PC-9 (cell line): ENCODE data around the gene ANGPTL2. TPM values are rescaled to one million over a fixed set of nuclear protein-coding genes. Genes with fewer than 3 reads are reported as not detected.

Experiments used
- BruUV-seq: library from RNA; stranded (reverse); fragments of 400-500 nt; replicated peaks from 2 replicates; lab custom pipeline; 2021; lab: Mats Ljungman, UMichigan
- CTCF ChIA-PET: fragments of 300-600 bp; sonication (Branson Sonifier 250); formaldehyde crosslinking; loops from one replicate; lab custom pipeline; 2022; ENCODE audit warnings: antibody characterized with exemption; lab: Charles Lee
- POLR2A ChIA-PET: fragments of 300-600 bp; sonication (Branson Sonifier 250); formaldehyde crosslinking; loops from one replicate; lab custom pipeline; 2022; ENCODE audit warnings: antibody characterized with exemption; ENCODE audit not compliant: unreplicated experiment; lab: Charles Lee
- DNase-seq, 2 experiments: peaks; one replicate each; pipeline versions ENCODE4 v3.0.0 to v3.0.0-alpha.2; 2015 to 2022; ENCODE audit warnings: mixed read lengths in 1 of 2
- H2AFZ ChIP-seq: fragments of 200-600 bp; sonication (generic); 2 replicates; pipeline ENCODE4 v1.8.1; 2017; ENCODE audit warnings: antibody characterized with exemption
- H3F3A ChIP-seq: fragments of 200-600 bp; sonication (generic); 2 replicates; pipeline ENCODE4 v1.8.1; 2017; ENCODE audit warnings: antibody characterized with exemption, mild to moderate bottlenecking, low read depth; ENCODE audit not compliant: insufficient read depth
- H3K27ac ChIP-seq: fragments of 200-600 bp; sonication (generic); 2 replicates; pipeline ENCODE4 v1.6.1; 2016; ENCODE audit warnings: mixed run types
- H3K27me3 ChIP-seq: fragments of 200-600 bp; sonication (generic); 2 replicates; pipeline ENCODE4 v1.6.1; 2016; ENCODE audit warnings: low read depth, mixed run types; ENCODE audit not compliant: insufficient read depth
- H3K36me3 ChIP-seq: fragments of 200-600 bp; sonication (generic); 2 replicates; pipeline ENCODE4 v1.6.1; 2016; ENCODE audit warnings: low read depth, mixed run types
- H3K4me1 ChIP-seq: fragments of 200-600 bp; sonication (generic); replicated peaks from 2 replicates; pipeline ENCODE4 v1.6.1; 2016; ENCODE audit warnings: mixed run types; ENCODE audit not compliant: insufficient read depth
- H3K4me2 ChIP-seq: fragments of 200-600 bp; sonication (generic); 2 replicates; pipeline ENCODE4 v1.6.1; 2017; ENCODE audit warnings: mixed run types
- H3K4me3 ChIP-seq: fragments of 200-600 bp; sonication (generic); 2 replicates; pipeline ENCODE4 v1.6.1; 2016; ENCODE audit warnings: mixed run types
- H3K79me2 ChIP-seq: fragments of 200-600 bp; sonication (generic); 2 replicates; pipeline ENCODE4 v1.6.1; 2017; ENCODE audit warnings: low read depth, mixed run types
- H3K9me2 ChIP-seq: fragments of 200-600 bp; sonication (generic); 2 replicates; pipeline ENCODE4 v1.8.1; 2017; ENCODE audit warnings: mild to moderate bottlenecking; ENCODE audit not compliant: insufficient read depth
- H3K9me3 ChIP-seq: fragments of 200-600 bp; sonication (generic); 2 replicates; pipeline ENCODE4 v1.8.1; 2016; ENCODE audit warnings: low read depth; ENCODE audit not compliant: insufficient read depth
- H4K20me1 ChIP-seq: fragments of 200-600 bp; sonication (generic); 2 replicates; pipeline ENCODE4 v1.8.1; 2017; ENCODE audit not compliant: insufficient read depth
- CTCF ChIP-seq: fragments of 200-600 bp; sonication (generic); conservative IDR thresholded peaks from 2 replicates; pipeline ENCODE4 v1.6.1; 2017; ENCODE audit warnings: mixed run types, antibody characterized with exemption, mild to moderate bottlenecking, moderate library complexity
- EZH2 ChIP-seq: fragments of 200-600 bp; sonication (generic); IDR thresholded peaks from 2 replicates; pipeline ENCODE4 v1.8.0; 2017; ENCODE audit warnings: antibody characterized with exemption, low read depth
- intact Hi-C: fragments of 100-400 bp; cut with micrococcal nuclease; formaldehyde crosslinking; loops from one replicate; pipeline ENCODE4 v1.10.0; 2022; ENCODE audit not compliant: unreplicated experiment
- total RNA-seq: library from RNA; stranded (reverse); gene quantifications from 2 replicates; pipeline ENCODE4 v1.2.3, GENCODE V29; 2021

Gene ANGPTL2
- total RNA-seq, 1 experiment from 2014 or later, result 0.13 TPM

GRCh38 chr9:127105805-127106465 is 16.5 kb downstream of the ANGPTL2 start:
- no peak for DNase-seq
- no peak overlapping the region for H2AFZ ChIP-seq
- H3K9me3 ChIP-seq, result no peaks in the 10 kb centered on the region
- no peak overlapping the region for H3K4me2 ChIP-seq
- ChIA-PET CTCF (no interaction called here), POLR2A (no interaction called here)
- H3K27ac ChIP-seq, result no peak overlapping the region
- H3K4me1 ChIP-seq, result peaks cover 4% of the 10 kb centered on the region
- intact Hi-C loops, result no loop called here
- no peaks in the 10 kb centered on the region for H3K79me2 ChIP-seq
- H3F3A ChIP-seq, result no peaks in the 10 kb centered on the region
- no peaks in the 10 kb centered on the region for H3K9me2 ChIP-seq
- TF ChIP-seq CTCF, result no peak
- TF ChIP-seq EZH2, result no peak
- H3K27me3 ChIP-seq, result no peaks in the 10 kb centered on the region
- H4K20me1 ChIP-seq, result no peaks in the 10 kb centered on the region
- BruUV-seq, result no TSS peak
- H3K4me3 ChIP-seq, result no peak overlapping the region
- H3K36me3 ChIP-seq, result no peaks in the 10 kb centered on the region

- no TSS peak for BruUV-seq
- ChIA-PET CTCF (no interaction called here), POLR2A (interaction anchor here (0.5 to 0.6 kb wide), 2 partner anchors 271 to 661 kb away, joined by 3 to 6 read pairs; no protein-coding TSS in a partner anchor)
- no peak for DNase-seq
- intact Hi-C loops, result no loop called here
- Histone ChIP-seq H3K9me2 (no peaks in the 10 kb centered on the region), H3F3A (no peaks in the 10 kb centered on the region), H4K20me1 (no peaks in the 10 kb centered on the region), H3K4me1 (peaks cover 4% of the 10 kb centered on the region), H3K27ac (no peak overlapping the region), H3K4me3 (no peak overlapping the region), H3K36me3 (no peaks in the 10 kb centered on the region), H2AFZ (no peak overlapping the region), H3K79me2 (no peaks in the 10 kb centered on the region), H3K4me2 (no peak overlapping the region), H3K27me3 (no peaks in the 10 kb centered on the region), H3K9me3 (no peaks in the 10 kb centered on the region)
- no peak for TF ChIP-seq EZH2
- no peak for TF ChIP-seq CTCF
Measured at GRCh38 chr9:127104581-127105311, 17.7 kb downstream of the ANGPTL2 start.

DNA sequence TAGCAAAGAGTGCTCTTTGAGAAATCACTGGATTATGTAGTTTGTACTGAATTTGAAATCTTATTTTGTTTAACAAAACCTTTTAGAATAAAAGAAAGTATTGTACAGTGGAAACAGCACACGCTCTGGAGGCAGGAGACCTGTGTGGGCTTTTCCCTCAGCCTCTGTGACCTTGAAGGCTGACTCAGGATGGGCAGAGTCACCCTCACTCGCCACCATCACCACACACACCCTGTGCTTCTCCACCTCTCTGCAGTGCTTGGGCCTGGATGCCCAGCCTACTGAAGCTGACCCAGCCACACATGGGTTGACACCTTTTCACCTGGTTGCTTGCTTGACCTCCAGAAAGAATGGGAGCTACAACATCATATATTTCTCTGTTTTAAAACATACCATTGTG is 19.6 kb downstream of the ANGPTL2 start:
- H3K9me3 ChIP-seq, result no peaks in the 10 kb centered on the region
- no peak overlapping the region for H3K4me2 ChIP-seq
- intact Hi-C loops, result no loop called here
- H2AFZ ChIP-seq, result no peak overlapping the region
- H3K79me2 ChIP-seq, result no peaks in the 10 kb centered on the region
- POLR2A ChIA-PET, result no interaction called here
- TF ChIP-seq EZH2 (no peak), CTCF (no peak)
- CTCF ChIA-PET, result no interaction called here
- H3K27ac ChIP-seq, result no peak overlapping the region
- H3K27me3 ChIP-seq, result no peaks in the 10 kb centered on the region
- BruUV-seq, result no TSS peak
- no peaks in the 10 kb centered on the region for H3K36me3 ChIP-seq
- no peaks in the 10 kb centered on the region for H4K20me1 ChIP-seq
- no peak for DNase-seq
- no peaks in the 10 kb centered on the region for H3F3A ChIP-seq
- peaks cover 4% of the 10 kb centered on the region for H3K4me1 ChIP-seq
- no peak overlapping the region for H3K4me3 ChIP-seq
- no peaks in the 10 kb centered on the region for H3K9me2 ChIP-seq
